HepG2 (cell line): ENCODE results near the gene TCEANC2. TPM values are rescaled to one million over a fixed set of nuclear protein-coding genes. Genes with fewer than 3 reads are reported as not detected.
A peak's percentile ranks its signal among the peaks of the same experiment; 100 is the strongest.

ENCODE experiments used
- ADNP ChIP-seq: sonication (generic); formaldehyde crosslinking; IDR thresholded peaks from 2 replicates; pipeline ENCODE4 v1.4.0; 2020; ENCODE audit warnings: missing genetic modification reagents
- ARID2 ChIP-seq: sonication (generic); formaldehyde crosslinking; IDR thresholded peaks from 2 replicates; pipeline ENCODE4 v1.8.1; 2022; ENCODE audit warnings: mild to moderate bottlenecking, missing genetic modification reagents, borderline replicate concordance
- CEBPB ChIP-seq: IDR thresholded peaks from 2 replicates; pipeline ENCODE4 v1.6.1; 2011; ENCODE audit warnings: low read depth, low read length, improper control_type of control experiment, borderline replicate concordance
- FOXJ3 ChIP-seq: sonication (generic); formaldehyde crosslinking; IDR thresholded peaks from 2 replicates; pipeline ENCODE4 v1.4.0; 2020; ENCODE audit warnings: missing genetic modification reagents, mild to moderate bottlenecking, borderline replicate concordance
- KDM4B ChIP-seq: sonication (generic); formaldehyde crosslinking; IDR thresholded peaks from 2 replicates; pipeline ENCODE4 v1.4.0; 2020; ENCODE audit warnings: missing genetic modification reagents
- MEIS1 ChIP-seq: sonication (generic); formaldehyde crosslinking; IDR thresholded peaks from 2 replicates; pipeline ENCODE4 v1.9.0; 2021; ENCODE audit warnings: mild to moderate bottlenecking, missing genetic modification reagents, moderate library complexity, borderline replicate concordance
- NFYC ChIP-seq: IDR thresholded peaks from 2 replicates; pipeline ENCODE4 v1.6.1; 2016; ENCODE audit warnings: missing genetic modification reagents, missing compliant biosample characterization
- NKX3-1 ChIP-seq: sonication (generic); formaldehyde crosslinking; IDR thresholded peaks from 2 replicates; pipeline ENCODE4 v1.5.0; 2020; ENCODE audit warnings: missing genetic modification reagents
- SOX5 ChIP-seq: IDR thresholded peaks from 2 replicates; pipeline ENCODE4 v1.6.1; 2016; ENCODE audit warnings: borderline replicate concordance
- SP2 ChIP-seq: sonication (generic); formaldehyde crosslinking; IDR thresholded peaks from 2 replicates; pipeline ENCODE4 v1.5.1; 2020; ENCODE audit warnings: mild to moderate bottlenecking, missing genetic modification reagents
- SYNCRIP ChIP-seq: fragments of 200-400 bp; formaldehyde crosslinking; IDR thresholded peaks from 2 replicates; pipeline ENCODE4 v1.6.1; 2018; ENCODE audit warnings: mild to moderate bottlenecking, low read depth, low read length; ENCODE audit not compliant: insufficient read depth
- ZBTB1 ChIP-seq: sonication (generic); formaldehyde crosslinking; IDR thresholded peaks from 2 replicates; pipeline ENCODE4 v1.4.0; 2020; ENCODE audit warnings: missing genetic modification reagents, borderline replicate concordance
- ZFP41 ChIP-seq: sonication (generic); formaldehyde crosslinking; IDR thresholded peaks from 2 replicates; pipeline ENCODE4 v1.4.0; 2020; ENCODE audit warnings: mild to moderate bottlenecking, missing genetic modification reagents, borderline replicate concordance
- ZNF549 ChIP-seq: sonication (generic); formaldehyde crosslinking; IDR thresholded peaks from 2 replicates; pipeline ENCODE4 v1.5.0; 2020; ENCODE audit warnings: missing genetic modification reagents
- polyA plus RNA-seq, 8 experiments: library from polyadenylated mRNA; depleted of rRNA in 3 of 8; stranded (reverse) in 7 of 8; unstranded in 1 of 8; fragments of >200 nt; fragmentation: Illumina TruSeq in 4 of 8; extraction: Trizol in 4 of 8; gene quantifications; 2 replicates each; pipeline versions ENCODE4 v1.2.1 to v1.2.3, GENCODE V29; 2011 to 2016; ENCODE audit warnings: low read depth in 4 of 8, missing spikeins in 1 of 8, mixed read lengths in 1 of 8; ENCODE audit not compliant: insufficient read depth in 1 of 8
- total RNA-seq, 5 experiments: library from RNA; depleted of rRNA; stranded (reverse); fragments of >200 nt; fragmentation: Illumina TruSeq; extraction: Trizol; gene quantifications; 2 replicates each; pipeline ENCODE4 v1.2.3, GENCODE V29; 2016; ENCODE audit warnings: low read depth in 1 of 5
- TF ChIP-seq, protein P1 (sequence below): sonication (generic); formaldehyde crosslinking; IDR thresholded peaks from 2 replicates; pipeline ENCODE4 v1.8.0; 2022; ENCODE audit warnings: mild to moderate bottlenecking, missing genetic modification reagents
- TF ChIP-seq, protein P2 (sequence below): sonication (generic); formaldehyde crosslinking; IDR thresholded peaks from 2 replicates; pipeline ENCODE4 v1.4.0; 2020; ENCODE audit warnings: missing genetic modification reagents, mild to moderate bottlenecking, borderline replicate concordance
- TF ChIP-seq, protein P3 (sequence below), 2 experiments: sonication (generic) in 1 of 2; formaldehyde crosslinking in 1 of 2; IDR thresholded peaks; 2 replicates each; pipeline versions ENCODE4 v1.4.0 to v1.6.1; 2018 to 2020; ENCODE audit warnings: missing genetic modification reagents in 2 of 2, borderline replicate concordance in 1 of 2, low read depth in 1 of 2, mild to moderate bottlenecking in 1 of 2, missing biosample characterization in 1 of 2
- TF ChIP-seq, protein P4 (sequence below): sonication (generic); formaldehyde crosslinking; IDR thresholded peaks from 2 replicates; pipeline ENCODE4 v1.4.0; 2020; ENCODE audit warnings: missing genetic modification reagents

TCEANC2 gene
- total and polyA plus RNA-seq, 2 of the 13 experiments (the other 11 are each of a cell fraction or from before 2014, with no cell fraction given) = 3.8 to 5.0 TPM

DNA sequence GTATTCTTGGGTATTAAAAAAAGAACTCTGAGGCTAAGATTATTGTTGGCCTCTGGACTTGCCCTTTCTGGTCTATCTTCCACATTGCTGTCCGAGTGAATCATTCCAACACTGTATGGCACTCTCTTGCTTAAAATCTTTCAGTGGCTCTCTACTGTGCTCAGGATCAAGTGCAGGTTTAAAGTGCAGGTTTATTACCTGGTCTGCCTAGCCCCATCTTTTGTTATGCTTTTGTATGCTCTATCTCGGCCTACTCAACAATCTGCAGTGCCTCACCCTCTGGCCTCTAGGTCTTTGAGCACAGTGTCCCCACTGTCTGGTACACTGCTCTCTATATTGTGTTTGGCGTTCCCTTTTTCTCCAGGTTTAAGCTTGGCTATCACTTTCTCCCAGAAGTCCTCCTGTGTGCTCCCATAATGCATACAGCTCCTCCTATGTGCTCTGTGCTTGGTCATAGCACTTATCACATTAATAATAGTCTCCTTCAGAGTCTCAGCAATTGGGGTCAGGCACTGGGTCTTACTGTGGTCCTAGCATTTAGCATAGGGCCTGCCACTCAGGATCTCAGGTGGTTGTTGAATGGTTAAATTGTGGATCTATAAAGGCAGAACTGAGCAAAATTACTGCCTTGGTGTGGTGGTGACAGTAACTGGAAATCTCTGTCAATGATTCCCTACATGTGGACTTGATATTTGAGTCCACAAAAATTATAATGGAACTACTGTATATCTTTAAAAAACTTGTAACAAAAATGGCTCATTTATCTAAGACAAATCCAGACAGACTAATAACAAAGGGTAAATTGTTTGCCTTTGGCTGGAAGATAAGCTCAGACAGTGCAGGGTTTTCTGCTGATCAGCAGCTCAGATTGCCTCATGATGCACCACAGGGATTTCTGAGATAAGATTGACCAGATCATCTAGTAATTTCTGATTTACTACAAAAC is 24.8 kb upstream of the TCEANC2 start (continued):
- peak; percentile 54; the same call in 1 of the 2 replicates for TF ChIP-seq SOX5 (CRISPR knock-in tag)
- TF ChIP-seq, protein P1, sequence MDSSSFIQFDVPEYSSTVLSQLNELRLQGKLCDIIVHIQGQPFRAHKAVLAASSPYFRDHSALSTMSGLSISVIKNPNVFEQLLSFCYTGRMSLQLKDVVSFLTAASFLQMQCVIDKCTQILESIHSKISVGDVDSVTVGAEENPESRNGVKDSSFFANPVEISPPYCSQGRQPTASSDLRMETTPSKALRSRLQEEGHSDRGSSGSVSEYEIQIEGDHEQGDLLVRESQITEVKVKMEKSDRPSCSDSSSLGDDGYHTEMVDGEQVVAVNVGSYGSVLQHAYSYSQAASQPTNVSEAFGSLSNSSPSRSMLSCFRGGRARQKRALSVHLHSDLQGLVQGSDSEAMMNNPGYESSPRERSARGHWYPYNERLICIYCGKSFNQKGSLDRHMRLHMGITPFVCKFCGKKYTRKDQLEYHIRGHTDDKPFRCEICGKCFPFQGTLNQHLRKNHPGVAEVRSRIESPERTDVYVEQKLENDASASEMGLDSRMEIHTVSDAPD (CRISPR knock-in tag) = peak; percentile 85
- TF ChIP-seq MEIS1 (CRISPR knock-in tag) = no peak
- TF ChIP-seq NKX3-1 = no peak
- TF ChIP-seq NFYC (CRISPR knock-in tag) = no peak
- no peak for TF ChIP-seq ADNP (CRISPR knock-in tag)
- TF ChIP-seq ZFP41 (CRISPR knock-in tag) = no peak
- no peak for TF ChIP-seq SYNCRIP
- TF ChIP-seq FOXJ3 = no peak
- TF ChIP-seq ZBTB1 = no peak
- TF ChIP-seq ZNF549 (CRISPR knock-in tag) = no peak
- TF ChIP-seq CEBPB = peak; percentile 22; the same call in 1 of the 2 replicates
- TF ChIP-seq SP2 = no peak
- TF ChIP-seq, protein P2, sequence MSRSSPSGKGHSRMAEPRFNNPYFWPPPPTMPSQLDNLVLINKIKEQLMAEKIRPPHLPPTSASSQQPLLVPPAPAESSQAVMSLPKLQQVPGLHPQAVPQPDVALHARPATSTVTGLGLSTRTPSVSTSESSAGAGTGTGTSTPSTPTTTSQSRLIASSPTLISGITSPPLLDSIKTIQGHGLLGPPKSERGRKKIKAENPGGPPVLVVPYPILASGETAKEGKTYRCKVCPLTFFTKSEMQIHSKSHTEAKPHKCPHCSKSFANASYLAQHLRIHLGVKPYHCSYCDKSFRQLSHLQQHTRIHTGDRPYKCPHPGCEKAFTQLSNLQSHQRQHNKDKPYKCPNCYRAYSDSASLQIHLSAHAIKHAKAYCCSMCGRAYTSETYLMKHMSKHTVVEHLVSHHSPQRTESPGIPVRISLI (CRISPR knock-in tag) = no peak
- TF ChIP-seq, protein P3, sequence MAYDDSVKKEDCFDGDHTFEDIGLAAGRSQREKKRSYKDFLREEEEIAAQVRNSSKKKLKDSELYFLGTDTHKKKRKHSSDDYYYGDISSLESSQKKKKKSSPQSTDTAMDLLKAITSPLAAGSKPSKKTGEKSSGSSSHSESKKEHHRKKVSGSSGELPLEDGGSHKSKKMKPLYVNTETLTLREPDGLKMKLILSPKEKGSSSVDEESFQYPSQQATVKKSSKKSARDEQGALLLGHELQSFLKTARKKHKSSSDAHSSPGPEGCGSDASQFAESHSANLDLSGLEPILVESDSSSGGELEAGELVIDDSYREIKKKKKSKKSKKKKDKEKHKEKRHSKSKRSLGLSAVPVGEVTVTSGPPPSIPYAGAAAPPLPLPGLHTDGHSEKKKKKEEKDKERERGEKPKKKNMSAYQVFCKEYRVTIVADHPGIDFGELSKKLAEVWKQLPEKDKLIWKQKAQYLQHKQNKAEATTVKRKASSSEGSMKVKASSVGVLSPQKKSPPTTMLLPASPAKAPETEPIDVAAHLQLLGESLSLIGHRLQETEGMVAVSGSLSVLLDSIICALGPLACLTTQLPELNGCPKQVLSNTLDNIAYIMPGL (CRISPR knock-in tag; IDR thresholded peaks at IDR 0.05; ENCODE audit: borderline replicate concordance in 1 of 2, low read depth in 1 of 2) = no peak
- no peak for TF ChIP-seq ARID2 (CRISPR knock-in tag)
- TF ChIP-seq KDM4B (CRISPR knock-in tag) = no peak
- TF ChIP-seq, protein P4, sequence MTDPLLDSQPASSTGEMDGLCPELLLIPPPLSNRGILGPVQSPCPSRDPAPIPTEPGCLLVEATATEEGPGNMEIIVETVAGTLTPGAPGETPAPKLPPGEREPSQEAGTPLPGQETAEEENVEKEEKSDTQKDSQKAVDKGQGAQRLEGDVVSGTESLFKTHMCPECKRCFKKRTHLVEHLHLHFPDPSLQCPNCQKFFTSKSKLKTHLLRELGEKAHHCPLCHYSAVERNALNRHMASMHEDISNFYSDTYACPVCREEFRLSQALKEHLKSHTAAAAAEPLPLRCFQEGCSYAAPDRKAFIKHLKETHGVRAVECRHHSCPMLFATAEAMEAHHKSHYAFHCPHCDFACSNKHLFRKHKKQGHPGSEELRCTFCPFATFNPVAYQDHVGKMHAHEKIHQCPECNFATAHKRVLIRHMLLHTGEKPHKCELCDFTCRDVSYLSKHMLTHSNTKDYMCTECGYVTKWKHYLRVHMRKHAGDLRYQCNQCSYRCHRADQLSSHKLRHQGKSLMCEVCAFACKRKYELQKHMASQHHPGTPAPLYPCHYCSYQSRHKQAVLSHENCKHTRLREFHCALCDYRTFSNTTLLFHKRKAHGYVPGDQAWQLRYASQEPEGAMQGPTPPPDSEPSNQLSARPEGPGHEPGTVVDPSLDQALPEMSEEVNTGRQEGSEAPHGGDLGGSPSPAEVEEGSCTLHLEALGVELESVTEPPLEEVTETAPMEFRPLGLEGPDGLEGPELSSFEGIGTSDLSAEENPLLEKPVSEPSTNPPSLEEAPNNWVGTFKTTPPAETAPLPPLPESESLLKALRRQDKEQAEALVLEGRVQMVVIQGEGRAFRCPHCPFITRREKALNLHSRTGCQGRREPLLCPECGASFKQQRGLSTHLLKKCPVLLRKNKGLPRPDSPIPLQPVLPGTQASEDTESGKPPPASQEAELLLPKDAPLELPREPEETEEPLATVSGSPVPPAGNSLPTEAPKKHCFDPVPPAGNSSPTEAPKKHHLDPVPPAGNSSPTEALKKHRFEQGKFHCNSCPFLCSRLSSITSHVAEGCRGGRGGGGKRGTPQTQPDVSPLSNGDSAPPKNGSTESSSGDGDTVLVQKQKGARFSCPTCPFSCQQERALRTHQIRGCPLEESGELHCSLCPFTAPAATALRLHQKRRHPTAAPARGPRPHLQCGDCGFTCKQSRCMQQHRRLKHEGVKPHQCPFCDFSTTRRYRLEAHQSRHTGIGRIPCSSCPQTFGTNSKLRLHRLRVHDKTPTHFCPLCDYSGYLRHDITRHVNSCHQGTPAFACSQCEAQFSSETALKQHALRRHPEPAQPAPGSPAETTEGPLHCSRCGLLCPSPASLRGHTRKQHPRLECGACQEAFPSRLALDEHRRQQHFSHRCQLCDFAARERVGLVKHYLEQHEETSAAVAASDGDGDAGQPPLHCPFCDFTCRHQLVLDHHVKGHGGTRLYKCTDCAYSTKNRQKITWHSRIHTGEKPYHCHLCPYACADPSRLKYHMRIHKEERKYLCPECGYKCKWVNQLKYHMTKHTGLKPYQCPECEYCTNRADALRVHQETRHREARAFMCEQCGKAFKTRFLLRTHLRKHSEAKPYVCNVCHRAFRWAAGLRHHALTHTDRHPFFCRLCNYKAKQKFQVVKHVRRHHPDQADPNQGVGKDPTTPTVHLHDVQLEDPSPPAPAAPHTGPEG (CRISPR knock-in tag) = peak; percentile 57; the same call in 1 of the 2 replicates
